B cell (primary cell): ENCODE data around the gene PITPNM3. TPM values are rescaled to one million over a fixed set of nuclear protein-coding genes. Genes with fewer than 3 reads are reported as not detected.

ENCODE experiments used
- ATAC-seq: fragments of 200-7000 bp; cut with Tn5 transposase; one replicate; pipeline ENCODE4 v1.10.0; 2021; ENCODE audit warnings: low read depth, mild to moderate bottlenecking, moderate number of reproducible peaks, moderate library complexity
- CTCF ChIA-PET: fragments of 350-600 bp; sonication (Branson Sonifier 250); formaldehyde crosslinking; loops from one replicate; lab custom pipeline; 2021; ENCODE audit warnings: antibody characterized with exemption, inconsistent platforms; lab: Charles Lee
- POLR2A ChIA-PET: fragments of 350-600 bp; sonication (Branson Sonifier 250); formaldehyde crosslinking; loops from one replicate; lab custom pipeline; 2021; ENCODE audit warnings: antibody characterized with exemption; lab: Charles Lee
- DNase-seq: peaks from one replicate; pipeline ENCODE4 v3.0.0; 2013
- H2AFZ ChIP-seq: 2 replicates; pipeline ENCODE4 v1.6.1; 2012; ENCODE audit warnings: mild to moderate bottlenecking, low read depth, low read length; ENCODE audit not compliant: insufficient read depth, poor library complexity, severe bottlenecking
- H3K27ac ChIP-seq, 2 donors: 1 replicate in 1 of 2; 2 replicates in 1 of 2; pipeline ENCODE4 v1.5.1; 2012 to 2013; ENCODE audit warnings: low read length in 2 of 2, mild to moderate bottlenecking in 2 of 2, moderate library complexity in 1 of 2
- H3K27me3 ChIP-seq, 4 experiments: fragments of 200-600 bp in 1 of 4; sonication (generic) in 1 of 4; replicated peaks in 1 of 4; 1 replicate in 2 of 4; 2 replicates in 2 of 4; pipeline versions ENCODE4 v1.6.1 to v1.7.0; 2013 to 2016; ENCODE audit warnings: low read length in 3 of 4, mild to moderate bottlenecking in 2 of 4, mixed read lengths in 1 of 4, moderate library complexity in 1 of 4; ENCODE audit not compliant: insufficient read depth in 4 of 4, control insufficient read depth in 3 of 4; ENCODE audit errors: control extremely low read depth in 1 of 4
- H3K36me3 ChIP-seq, 2 experiments: replicated peaks in 1 of 2; 1 replicate in 1 of 2; 2 replicates in 1 of 2; pipeline versions ENCODE4 v1.6.1 to v1.7.1; 2013; ENCODE audit warnings: low read length in 1 of 2; ENCODE audit not compliant: insufficient read depth in 2 of 2, control insufficient read depth in 1 of 2; ENCODE audit errors: control extremely low read depth in 1 of 2, extremely low read depth in 1 of 2
- H3K4me1 ChIP-seq, 2 donors: fragments of 200-600 bp in 1 of 2; sonication (generic) in 1 of 2; 1 replicate in 1 of 2; 2 replicates in 1 of 2; pipeline versions ENCODE4 v1.5.1 to v1.6.1; 2013 to 2017; ENCODE audit warnings: low read length in 2 of 2; ENCODE audit not compliant: control insufficient read depth in 2 of 2, insufficient read depth in 2 of 2
- H3K4me2 ChIP-seq: replicated peaks from 2 replicates; pipeline ENCODE3; 2012; ENCODE audit warnings: mild to moderate bottlenecking, low read depth, low read length; ENCODE audit not compliant: poor library complexity, severe bottlenecking
- H3K4me3 ChIP-seq, 5 experiments: fragments of 200-600 bp in 1 of 5; sonication (generic) in 1 of 5; 1 replicate in 3 of 5; 2 replicates in 2 of 5; pipeline versions ENCODE4 v1.5.1 to v1.7.0; 2011 to 2016; ENCODE audit warnings: low read length in 4 of 5, mild to moderate bottlenecking in 4 of 5, low read depth in 2 of 5, control low read depth in 1 of 5, moderate library complexity in 1 of 5; ENCODE audit not compliant: insufficient read depth in 1 of 5; ENCODE audit errors: control extremely low read depth in 1 of 5, extremely low read depth in 1 of 5
- H3K79me2 ChIP-seq: fragments of 200-600 bp; sonication (generic); one replicate; pipeline ENCODE4 v1.6.0; 2016; ENCODE audit warnings: low read length; ENCODE audit not compliant: control insufficient read depth, insufficient read depth
- H3K9ac ChIP-seq: fragments of 200-600 bp; sonication (generic); 2 replicates; pipeline ENCODE4 v1.6.1; 2017; ENCODE audit warnings: mild to moderate bottlenecking, low read length, moderate library complexity
- H3K9me3 ChIP-seq, 3 donors: one replicate each; pipeline versions ENCODE4 v1.6.1 to v1.7.1; 2013; ENCODE audit warnings: low read length in 2 of 3; ENCODE audit not compliant: control insufficient read depth in 2 of 3, insufficient read depth in 1 of 3; ENCODE audit errors: control extremely low read depth in 1 of 3
- H4K20me1 ChIP-seq: 2 replicates; pipeline ENCODE4 v1.6.0; 2012; ENCODE audit warnings: mild to moderate bottlenecking, low read length; ENCODE audit not compliant: insufficient read depth, control insufficient read depth, poor library complexity, severe bottlenecking
- H3K27ac Mint-ChIP-seq: one replicate; pipeline ENCODE4 v1.8.0; 2021; ENCODE audit warnings: mixed read lengths
- H3K27me3 Mint-ChIP-seq: one replicate; pipeline ENCODE4 v1.8.0; 2021; ENCODE audit warnings: mixed read lengths
- H3K4me1 Mint-ChIP-seq: one replicate; pipeline ENCODE4 v1.8.0; 2021; ENCODE audit warnings: mixed read lengths
- H3K4me3 Mint-ChIP-seq: one replicate; pipeline ENCODE4 v1.8.0; 2021; ENCODE audit warnings: mixed read lengths
- H3K9me3 Mint-ChIP-seq: one replicate; pipeline ENCODE4 v1.8.0; 2022; ENCODE audit warnings: mixed read lengths; ENCODE audit not compliant: insufficient read depth
- EZH2 ChIP-seq: IDR thresholded peaks from 2 replicates; pipeline ENCODE4 v1.6.1; 2012; ENCODE audit warnings: borderline replicate concordance, low read depth, mild to moderate bottlenecking, moderate library complexity, low read length; ENCODE audit not compliant: insufficient read depth, poor library complexity, severe bottlenecking
- WGBS: methylation state at CpG from one replicate; pipeline ENCODE4 v1.1.5; 2013; ENCODE audit warnings: missing lambda C conversion rate; ENCODE audit not compliant: insufficient coverage; 5-methylcytosine and 5-hydroxymethylcytosine counted together
- intact Hi-C: fragments of 100-400 bp; cut with micrococcal nuclease; formaldehyde crosslinking; loops from one replicate; pipeline ENCODE4 v1.10.0; 2022
- polyA plus RNA-seq: library from polyadenylated mRNA; depleted of rRNA; stranded (reverse); fragments of >200 nt; gene quantifications from 2 replicates; pipeline ENCODE4 v1.2.3, GENCODE V29; 2012
- total RNA-seq, 2 donors: library from RNA; stranded (reverse); fragments of 120-200 nt in 1 of 2; gene quantifications; 1 replicate in 1 of 2; 2 replicates in 1 of 2; pipeline versions ENCODE4 v1.2.3 to v1.2.4, GENCODE V29; 2013 to 2022
- TF ChIP-seq, protein P1 (sequence below): fragments of 200-600 bp; IDR thresholded peaks from one replicate; pipeline ENCODE4 v1.8.0; 2022; ENCODE audit warnings: antibody characterized with exemption, mild to moderate bottlenecking

The PITPNM3 gene
- total and polyA plus RNA-seq, 2 donors (not counting 1 experiment from before 2014, with no cell fraction given) = 0.31 to 0.49 TPM

DNA sequence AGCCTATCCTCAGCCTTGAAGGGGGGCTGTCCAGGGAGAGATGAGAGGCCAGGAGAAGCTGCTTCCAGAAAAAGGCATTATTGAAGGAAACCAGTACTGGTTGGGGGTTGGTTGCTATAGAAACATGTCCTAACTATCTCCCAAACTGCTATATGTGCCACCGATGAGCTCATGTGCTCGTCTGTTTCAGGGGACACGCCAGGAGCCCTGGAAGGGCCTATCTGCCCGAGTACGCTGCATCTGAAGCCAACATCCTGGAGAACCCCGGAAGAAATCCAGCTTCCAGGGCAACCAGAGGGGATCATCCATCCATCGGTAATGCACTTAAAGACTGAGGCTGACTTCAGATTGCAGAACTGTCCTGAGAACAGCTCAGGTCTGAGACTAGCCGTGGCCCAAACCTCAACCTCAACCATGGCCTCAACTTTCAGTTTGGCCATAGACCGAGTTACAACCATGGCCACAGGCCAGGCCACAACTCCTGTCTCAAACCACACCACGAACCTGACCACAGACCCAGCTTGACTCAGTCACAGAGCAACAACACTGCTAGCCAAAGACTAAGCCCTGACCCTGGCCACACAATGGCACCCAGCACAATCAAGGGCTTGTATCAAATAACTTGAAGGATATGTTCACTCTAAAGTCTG is 10.2 kb downstream of the PITPNM3 start:
- DNase-seq = no peak
- Histone ChIP-seq H3K27ac (no peak overlapping the region), H3K4me2 (no peak overlapping the region), H3K4me3 (no peak overlapping the region), H3K36me3 (no peaks in the 10 kb centered on the region), H3K9ac (no peak overlapping the region), H4K20me1 (no peaks in the 10 kb centered on the region), H3K27me3 (no peaks in the 10 kb centered on the region), H2AFZ (no peak overlapping the region), H3K4me1 (no peaks in the 10 kb centered on the region), H3K9me3 (no peaks in the 10 kb centered on the region), H3K79me2 (no peaks in the 10 kb centered on the region)
- Mint-ChIP-seq H3K4me1 (peaks cover 3% of the 10 kb centered on the region), H3K4me3 (no peak overlapping the region), H3K27ac (no peak overlapping the region), H3K9me3 (no peaks in the 10 kb centered on the region), H3K27me3 (peaks cover 12% of the 10 kb centered on the region)
- CTCF ChIA-PET = no interaction called here
- no peak for ATAC-seq
- 74% methylated on average over 10 of the region's 10 CpGs for WGBS
- TF ChIP-seq, protein P1, sequence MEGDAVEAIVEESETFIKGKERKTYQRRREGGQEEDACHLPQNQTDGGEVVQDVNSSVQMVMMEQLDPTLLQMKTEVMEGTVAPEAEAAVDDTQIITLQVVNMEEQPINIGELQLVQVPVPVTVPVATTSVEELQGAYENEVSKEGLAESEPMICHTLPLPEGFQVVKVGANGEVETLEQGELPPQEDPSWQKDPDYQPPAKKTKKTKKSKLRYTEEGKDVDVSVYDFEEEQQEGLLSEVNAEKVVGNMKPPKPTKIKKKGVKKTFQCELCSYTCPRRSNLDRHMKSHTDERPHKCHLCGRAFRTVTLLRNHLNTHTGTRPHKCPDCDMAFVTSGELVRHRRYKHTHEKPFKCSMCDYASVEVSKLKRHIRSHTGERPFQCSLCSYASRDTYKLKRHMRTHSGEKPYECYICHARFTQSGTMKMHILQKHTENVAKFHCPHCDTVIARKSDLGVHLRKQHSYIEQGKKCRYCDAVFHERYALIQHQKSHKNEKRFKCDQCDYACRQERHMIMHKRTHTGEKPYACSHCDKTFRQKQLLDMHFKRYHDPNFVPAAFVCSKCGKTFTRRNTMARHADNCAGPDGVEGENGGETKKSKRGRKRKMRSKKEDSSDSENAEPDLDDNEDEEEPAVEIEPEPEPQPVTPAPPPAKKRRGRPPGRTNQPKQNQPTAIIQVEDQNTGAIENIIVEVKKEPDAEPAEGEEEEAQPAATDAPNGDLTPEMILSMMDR = no peak
- no peak for TF ChIP-seq EZH2
- POLR2A ChIA-PET = no interaction called here
- intact Hi-C loops = no loop called here

DNA sequence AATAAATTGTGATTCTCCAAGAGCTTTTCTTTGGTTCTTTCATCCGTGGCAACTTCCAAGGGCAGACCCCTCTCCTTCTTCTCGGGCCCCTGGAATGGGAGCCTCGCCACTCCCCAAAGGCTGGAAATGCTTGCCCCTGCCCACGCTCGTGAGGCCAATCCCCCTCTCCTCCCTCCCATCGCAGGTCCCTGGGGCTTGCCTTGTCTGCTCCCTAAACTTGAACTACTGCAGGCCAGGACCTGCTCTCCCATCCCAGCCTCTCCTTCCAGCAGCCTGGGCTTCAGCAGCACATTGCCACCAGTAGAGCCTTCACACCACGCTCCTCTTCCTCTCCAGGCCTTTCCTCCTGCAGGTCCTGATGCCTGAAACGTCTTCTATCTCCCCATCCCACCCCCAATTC is 11.1 kb downstream of the PITPNM3 start:
- Histone ChIP-seq H3K27ac (no peak overlapping the region), H3K4me1 (no peaks in the 10 kb centered on the region), H3K9ac (no peak overlapping the region), H3K4me3 (no peak overlapping the region), H3K36me3 (no peaks in the 10 kb centered on the region), H3K79me2 (no peaks in the 10 kb centered on the region), H2AFZ (no peak overlapping the region), H3K27me3 (no peaks in the 10 kb centered on the region), H4K20me1 (no peaks in the 10 kb centered on the region), H3K4me2 (no peak overlapping the region), H3K9me3 (no peaks in the 10 kb centered on the region)
- POLR2A ChIA-PET = no interaction called here
- Mint-ChIP-seq H3K4me3 (no peak overlapping the region), H3K27me3 (peaks cover 15% of the 10 kb centered on the region), H3K27ac (no peak overlapping the region), H3K9me3 (no peaks in the 10 kb centered on the region), H3K4me1 (peaks cover 3% of the 10 kb centered on the region)
- intact Hi-C loops = no loop called here
- no peak for TF ChIP-seq EZH2
- TF ChIP-seq, protein P1 = no peak
- no peak for ATAC-seq
- CTCF ChIA-PET = no interaction called here
- 88% methylated on average over 8 of the region's 8 CpGs for WGBS
- DNase-seq = no peak
